ENCODE data around the gene URM1. TPM values are rescaled to one million over a fixed set of nuclear protein-coding genes. Genes with fewer than 3 reads are reported as not detected.

The URM1 gene
- total and polyA plus RNA-seq, 7 experiments from 2014 or later, result 32.3 to 72.4 (median 49.0) TPM

GRCh38 chr9:128324401-128324800 lies 46.8 kb upstream of the URM1 start:
- ChIA-PET POLR2A (interaction anchor here (0.9 to 1.2 kb wide), 2 partner anchors 15 to 17 kb away, joined by 3 to 5 read pairs; no protein-coding TSS in a partner anchor), CTCF (interaction anchor here (1.2 kb wide), 1 partner anchor 11 kb away, joined by 3 read pairs; no protein-coding TSS in a partner anchor)
- DNase-seq, result no peak
- Mint-ChIP-seq H3K4me1 (peaks cover 4 to 45% (median 29%) of the 10 kb centered on the region in 7 donors), H3K27me3 (peaks cover 0 to 2% (median 0%) of the 10 kb centered on the region in 5 donors), H3K9me3 (peaks cover 0 to 5% (median 0%) of the 10 kb centered on the region in 11 donors), H3K36me3 (peaks cover 0 to 10% (median 2%) of the 10 kb centered on the region in 5 donors), H3K27ac (peak overlapping the region in 4 of 9 donors; percentile 12 to 97 (median 36)), H3K4me3 (peak overlapping the region; percentile 25 to 99 (median 92))
- intact Hi-C loops (cut with micrococcal nuclease), result loop anchor here (5.0 kb wide), 4 partner anchors 132 to 623 kb away; partner anchors contain the start of genes CIZ1 (in 2 of the 2), CDK9 (in 1 of the 2), DOLK (in 1 of the 2) and NUP188 (in 1 of the 2)
- ATAC-seq, result no peak
- Histone ChIP-seq H3K27ac (ENCODE audit: low read depth, low read length) (no peak overlapping the region), H3K36me3 (ENCODE audit: control insufficient read depth in 2 of 3, insufficient read depth in 3 of 3, low read length in 3 of 3) (peaks cover 0 to 36% (median 11%) of the 10 kb centered on the region in 3 experiments), H3K27me3 (ENCODE audit: control insufficient read depth in 2 of 2, insufficient read depth in 2 of 2, low read length in 2 of 2) (no peaks in the 10 kb centered on the region), H3K4me3 (ENCODE audit: low read length) (no peak overlapping the region), H3K4me1 (ENCODE audit: control insufficient read depth in 2 of 2, insufficient read depth in 2 of 2, low read length in 2 of 2) (peaks cover 10 to 13% of the 10 kb centered on the region in 2 donors), H3K9me3 (ENCODE audit: control insufficient read depth in 2 of 3, low read length in 3 of 3) (no peaks in the 10 kb centered on the region)

- peaks cover 4 to 45% (median 29%) of the 10 kb centered on the region in 7 donors for H3K4me1 Mint-ChIP-seq
- CTCF ChIA-PET, result no interaction called here
- peaks cover 0 to 5% (median 0%) of the 10 kb centered on the region in 11 donors for H3K9me3 Mint-ChIP-seq
- H3K36me3 ChIP-seq (ENCODE audit: control insufficient read depth in 2 of 3, insufficient read depth in 3 of 3, low read length in 3 of 3), result peaks cover 0 to 36% (median 11%) of the 10 kb centered on the region in 3 experiments
- H3K27me3 Mint-ChIP-seq, result peaks cover 0 to 2% (median 0%) of the 10 kb centered on the region in 5 donors
- no peak overlapping the region for H3K27ac ChIP-seq (ENCODE audit: low read depth, low read length)
- peaks cover 0 to 10% (median 2%) of the 10 kb centered on the region in 5 donors for H3K36me3 Mint-ChIP-seq
- no peak overlapping the region for H3K4me3 ChIP-seq (ENCODE audit: low read length)
- no peak overlapping the region for H3K27ac Mint-ChIP-seq
- H3K4me3 Mint-ChIP-seq, result peak overlapping the region in 1 of 10 donors; percentile 41
- no peaks in the 10 kb centered on the region for H3K27me3 ChIP-seq (ENCODE audit: control insufficient read depth in 2 of 2, insufficient read depth in 2 of 2, low read length in 2 of 2)
- H3K9me3 ChIP-seq (ENCODE audit: control insufficient read depth in 2 of 3, low read length in 3 of 3), result no peaks in the 10 kb centered on the region
- H3K4me1 ChIP-seq (ENCODE audit: control insufficient read depth in 2 of 2, insufficient read depth in 2 of 2, low read length in 2 of 2), result peaks cover 10 to 13% of the 10 kb centered on the region in 2 donors
- DNase-seq (no peak), ATAC-seq (no peak)
- POLR2A ChIA-PET, result interaction anchor here (0.6 to 1.2 kb wide), 2 partner anchors 16 to 46 kb away, joined by 3 to 5 read pairs; partner anchors contain the start of gene URM1
- intact Hi-C loops (cut with micrococcal nuclease), result no loop called here
Observed at GRCh38 chr9:128325629-128326028, 45.5 kb upstream of the URM1 start.

GRCh38 chr9:128333451-128333869 lies 37.7 kb upstream of the URM1 start:
- Histone ChIP-seq H3K4me3 (ENCODE audit: low read length) (no peak overlapping the region), H3K36me3 (ENCODE audit: control insufficient read depth in 2 of 3, insufficient read depth in 3 of 3, low read length in 3 of 3) (peaks cover 0 to 24% (median 3%) of the 10 kb centered on the region in 3 experiments), H3K27ac (ENCODE audit: low read depth, low read length) (no peak overlapping the region), H3K27me3 (ENCODE audit: control insufficient read depth in 2 of 2, insufficient read depth in 2 of 2, low read length in 2 of 2) (no peaks in the 10 kb centered on the region), H3K9me3 (ENCODE audit: control insufficient read depth in 2 of 3, low read length in 3 of 3) (no peaks in the 10 kb centered on the region), H3K4me1 (ENCODE audit: control insufficient read depth in 2 of 2, insufficient read depth in 2 of 2, low read length in 2 of 2) (no peaks in the 10 kb centered on the region)
- no peaks in the 10 kb centered on the region for H3K9me3 Mint-ChIP-seq
- H3K4me3 Mint-ChIP-seq, result no peak overlapping the region
- no peaks in the 10 kb centered on the region for H3K36me3 Mint-ChIP-seq
- H3K27me3 Mint-ChIP-seq, result no peaks in the 10 kb centered on the region
- POLR2A ChIA-PET, result no interaction called here
- intact Hi-C loops (cut with micrococcal nuclease), result no loop called here
- H3K4me1 Mint-ChIP-seq, result peaks cover 0 to 2% (median 0%) of the 10 kb centered on the region in 7 donors
- CTCF ChIA-PET, result no interaction called here
- no peak for ATAC-seq
- DNase-seq, result no peak
- H3K27ac Mint-ChIP-seq, result no peak overlapping the region

- DNase-seq, result no peak
- CTCF ChIA-PET, result interaction anchor here (0.7 kb wide), 1 partner anchor 14 kb away, joined by 3 read pairs; no protein-coding TSS in a partner anchor
- Mint-ChIP-seq H3K27ac (peak overlapping the region in 1 of 9 donors; percentile 32), H3K9me3 (no peaks in the 10 kb centered on the region), H3K27me3 (no peaks in the 10 kb centered on the region), H3K4me1 (peaks cover 0 to 6% (median 4%) of the 10 kb centered on the region in 7 donors), H3K36me3 (no peaks in the 10 kb centered on the region), H3K4me3 (no peak overlapping the region)
- ATAC-seq, result no peak
- Histone ChIP-seq H3K9me3 (ENCODE audit: control insufficient read depth in 2 of 3, low read length in 3 of 3) (no peaks in the 10 kb centered on the region), H3K36me3 (ENCODE audit: control insufficient read depth in 2 of 3, insufficient read depth in 3 of 3, low read length in 3 of 3) (peaks cover 0 to 18% (median 3%) of the 10 kb centered on the region in 3 experiments), H3K27me3 (ENCODE audit: control insufficient read depth in 2 of 2, insufficient read depth in 2 of 2, low read length in 2 of 2) (no peaks in the 10 kb centered on the region), H3K27ac (ENCODE audit: low read depth, low read length) (no peak overlapping the region), H3K4me1 (ENCODE audit: control insufficient read depth in 2 of 2, insufficient read depth in 2 of 2, low read length in 2 of 2) (peaks cover 3 to 4% of the 10 kb centered on the region in 2 donors), H3K4me3 (ENCODE audit: low read length) (no peak overlapping the region)
- intact Hi-C loops (cut with micrococcal nuclease), result no loop called here
- POLR2A ChIA-PET, result no interaction called here
Observed at GRCh38 chr9:128335161-128335560, 36.0 kb upstream of the URM1 start.

- no peak for ATAC-seq
- CTCF ChIA-PET, result interaction anchor here (0.6 kb wide), 1 partner anchor 11 kb away, joined by 3 read pairs; no protein-coding TSS in a partner anchor
- POLR2A ChIA-PET, result interaction anchor here (0.7 to 1.1 kb wide), 2 partner anchors 8 to 14 kb away, joined by 3 to 4 read pairs; partner anchors contain the start of genes COQ4 and TRUB2
Observed at GRCh38 chr9:128335914-128336313, 35.3 kb upstream of the URM1 start.

GRCh38 chr9:128337936-128338335 lies 33.2 kb upstream of the URM1 start:
- H3K27me3 Mint-ChIP-seq, result no peaks in the 10 kb centered on the region

More at GRCh38 chr9:128335914-128336313, 35.3 kb upstream of the URM1 start:
- H3K9me3 Mint-ChIP-seq, result no peaks in the 10 kb centered on the region
- H3K27ac ChIP-seq (ENCODE audit: low read depth, low read length), result no peak overlapping the region
- no peak for DNase-seq
- H3K4me1 ChIP-seq (ENCODE audit: control insufficient read depth in 2 of 2, insufficient read depth in 2 of 2, low read length in 2 of 2), result peaks cover 4 to 5% of the 10 kb centered on the region in 2 donors
- H3K27me3 Mint-ChIP-seq, result no peaks in the 10 kb centered on the region
- H3K4me3 Mint-ChIP-seq, result no peak overlapping the region
- intact Hi-C loops (cut with micrococcal nuclease), result no loop called here
- H3K36me3 ChIP-seq (ENCODE audit: control insufficient read depth in 2 of 3, insufficient read depth in 3 of 3, low read length in 3 of 3), result peaks cover 0 to 18% (median 3%) of the 10 kb centered on the region in 3 experiments
- H3K4me1 Mint-ChIP-seq, result peaks cover 0 to 6% (median 4%) of the 10 kb centered on the region in 7 donors
- H3K4me3 ChIP-seq (ENCODE audit: low read length), result no peak overlapping the region
- H3K9me3 ChIP-seq (ENCODE audit: control insufficient read depth in 2 of 3, low read length in 3 of 3), result no peaks in the 10 kb centered on the region
- H3K36me3 Mint-ChIP-seq, result no peaks in the 10 kb centered on the region
- H3K27ac Mint-ChIP-seq, result no peak overlapping the region
- no peaks in the 10 kb centered on the region for H3K27me3 ChIP-seq (ENCODE audit: control insufficient read depth in 2 of 2, insufficient read depth in 2 of 2, low read length in 2 of 2)

More at GRCh38 chr9:128337936-128338335, 33.2 kb upstream of the URM1 start:
- no peak overlapping the region for H3K4me3 ChIP-seq (ENCODE audit: low read length)
- H3K4me1 ChIP-seq (ENCODE audit: control insufficient read depth in 2 of 2, insufficient read depth in 2 of 2, low read length in 2 of 2), result peaks cover 4 to 12% of the 10 kb centered on the region in 2 donors
- POLR2A ChIA-PET, result no interaction called here
- Mint-ChIP-seq H3K4me1 (peaks cover 6 to 11% (median 9%) of the 10 kb centered on the region in 7 donors), H3K9me3 (no peaks in the 10 kb centered on the region), H3K4me3 (no peak overlapping the region), H3K27ac (peak overlapping the region in 1 of 9 donors; percentile 21), H3K36me3 (no peaks in the 10 kb centered on the region)
- H3K9me3 ChIP-seq (ENCODE audit: control insufficient read depth in 2 of 3, low read length in 3 of 3), result no peaks in the 10 kb centered on the region
- no peaks in the 10 kb centered on the region for H3K27me3 ChIP-seq (ENCODE audit: control insufficient read depth in 2 of 2, insufficient read depth in 2 of 2, low read length in 2 of 2)
- CTCF ChIA-PET, result no interaction called here
- H3K27ac ChIP-seq (ENCODE audit: low read depth, low read length), result no peak overlapping the region
- intact Hi-C loops (cut with micrococcal nuclease), result no loop called here
- peaks cover 0 to 13% (median 0%) of the 10 kb centered on the region in 3 experiments for H3K36me3 ChIP-seq (ENCODE audit: control insufficient read depth in 2 of 3, insufficient read depth in 3 of 3, low read length in 3 of 3)
- DNase-seq, result no peak
- no peak for ATAC-seq

All from naive thymus-derived CD4-positive, alpha-beta T cell (primary cell).